GM21423 (cell line): ENCODE data around the gene RANBP3.
"Not testable (repeated sequence)": the region's sequence is repeated elsewhere in the genome, so short reads cannot be mapped to it uniquely, and the experiment has no call there.

ENCODE experiments used
- ATAC-seq: cut with Tn5 transposase; IDR thresholded peaks from one replicate; pipeline ENCODE4 v1.9.1; 2021; ENCODE audit warnings: mild to moderate bottlenecking, moderate library complexity; ENCODE audit not compliant: unreplicated experiment

The RANBP3 gene, protein sequence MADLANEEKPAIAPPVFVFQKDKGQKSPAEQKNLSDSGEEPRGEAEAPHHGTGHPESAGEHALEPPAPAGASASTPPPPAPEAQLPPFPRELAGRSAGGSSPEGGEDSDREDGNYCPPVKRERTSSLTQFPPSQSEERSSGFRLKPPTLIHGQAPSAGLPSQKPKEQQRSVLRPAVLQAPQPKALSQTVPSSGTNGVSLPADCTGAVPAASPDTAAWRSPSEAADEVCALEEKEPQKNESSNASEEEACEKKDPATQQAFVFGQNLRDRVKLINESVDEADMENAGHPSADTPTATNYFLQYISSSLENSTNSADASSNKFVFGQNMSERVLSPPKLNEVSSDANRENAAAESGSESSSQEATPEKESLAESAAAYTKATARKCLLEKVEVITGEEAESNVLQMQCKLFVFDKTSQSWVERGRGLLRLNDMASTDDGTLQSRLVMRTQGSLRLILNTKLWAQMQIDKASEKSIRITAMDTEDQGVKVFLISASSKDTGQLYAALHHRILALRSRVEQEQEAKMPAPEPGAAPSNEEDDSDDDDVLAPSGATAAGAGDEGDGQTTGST

DNA sequence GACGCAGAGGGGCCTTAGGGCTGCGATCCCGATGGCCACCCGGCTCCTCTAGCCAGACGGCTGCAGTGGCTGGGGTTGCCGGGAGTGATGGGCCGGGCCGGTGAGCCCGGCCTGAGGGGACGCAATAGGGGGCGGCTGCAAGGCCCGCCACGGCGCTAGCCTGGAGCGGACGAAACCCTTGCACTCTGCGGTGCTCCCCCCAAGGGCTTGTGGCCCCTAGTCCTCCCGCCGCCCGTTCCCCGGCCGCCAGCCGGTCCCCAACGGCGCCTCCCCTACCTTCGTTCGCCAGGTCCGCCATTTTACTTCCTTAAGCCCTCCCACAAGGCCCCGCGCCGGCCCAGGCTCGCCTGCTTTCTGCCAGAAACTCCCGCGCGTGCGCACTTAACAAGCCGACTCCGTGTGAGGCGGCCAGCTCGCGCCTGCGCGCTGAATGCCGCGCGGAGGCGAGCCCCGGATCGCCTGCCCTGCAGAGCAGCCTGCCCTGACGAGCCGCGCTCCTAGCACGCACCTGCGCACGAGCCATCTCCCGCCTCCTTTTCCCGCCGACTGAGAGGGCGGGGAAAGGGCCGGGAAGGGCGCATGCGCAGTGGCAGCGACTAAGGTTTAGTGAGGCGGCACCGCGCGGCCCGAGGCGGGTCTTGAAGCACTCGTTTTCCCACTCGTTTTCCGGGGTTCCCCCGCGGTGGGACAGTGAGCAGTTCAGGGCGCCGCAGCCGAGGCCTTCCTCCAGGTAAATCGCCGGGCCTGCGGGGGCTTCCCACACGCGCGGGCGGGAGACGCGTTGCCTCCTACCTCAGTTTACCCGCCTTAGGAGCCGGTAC, at the start of gene RANBP3:
Gene RANBP3, minus strand, starts transcription at position 356 of the 821 bp plus-strand sequence. Its CDS starts 58 bp downstream, at position 298.
- ATAC-seq, result peak; percentile 83

GRCh38 chr19:6026390-6027227, 48.7 kb upstream of the RANBP3 start:
- no peak for ATAC-seq

- ATAC-seq, result not testable (repeated sequence)
These were observed 46.8 kb upstream of the RANBP3 start for GRCh38 chr19:6024756-6025155.

DNA sequence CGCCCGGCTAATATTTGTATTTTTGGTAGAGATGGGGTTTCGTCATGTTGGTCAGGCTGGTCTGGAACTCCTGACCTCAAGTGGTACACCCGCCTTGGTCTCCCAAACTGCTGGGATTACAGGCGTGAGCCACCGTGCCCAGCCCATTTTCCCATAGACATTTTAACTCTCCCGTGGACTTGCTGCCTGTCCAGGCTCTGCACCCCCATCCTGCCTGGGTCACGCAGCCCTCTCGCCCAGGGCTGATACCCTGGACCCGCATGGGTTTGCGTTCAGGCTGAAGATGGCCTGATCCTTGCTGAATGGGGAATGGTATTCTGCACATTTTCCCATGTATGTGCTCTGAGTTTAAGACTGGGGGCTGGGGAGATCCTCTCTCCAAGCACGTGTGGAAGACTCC, 46.0 kb upstream of the RANBP3 start:
- ATAC-seq, result no peak

GRCh38 chr19:6023085-6023682, 45.2 kb upstream of the RANBP3 start:
- no peak for ATAC-seq

DNA sequence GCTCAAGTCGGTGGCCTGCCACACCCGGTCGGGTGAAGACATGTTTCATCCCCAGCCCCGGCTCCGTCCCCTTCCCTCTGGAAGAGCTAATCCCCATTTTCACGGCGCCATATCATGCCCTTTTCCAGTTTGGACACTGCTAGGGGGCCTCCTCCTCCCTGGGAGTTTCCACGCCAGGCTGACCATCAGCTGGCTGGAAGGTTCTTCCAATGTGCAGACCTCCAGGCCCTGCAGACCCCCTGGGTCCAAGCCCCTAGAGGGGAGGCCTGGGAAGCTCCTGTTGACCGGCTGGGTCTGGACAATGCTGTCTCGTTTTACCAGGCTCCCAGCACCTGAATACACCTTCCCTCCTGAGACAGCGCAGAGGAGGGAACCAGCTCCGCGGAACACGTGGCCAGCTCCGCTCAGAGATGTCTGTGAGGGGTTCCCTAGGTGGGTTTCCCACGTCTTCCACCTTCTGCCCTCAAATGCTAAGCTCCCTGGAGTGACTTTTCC, 44.7 kb upstream of the RANBP3 start:
- no peak for ATAC-seq

DNA sequence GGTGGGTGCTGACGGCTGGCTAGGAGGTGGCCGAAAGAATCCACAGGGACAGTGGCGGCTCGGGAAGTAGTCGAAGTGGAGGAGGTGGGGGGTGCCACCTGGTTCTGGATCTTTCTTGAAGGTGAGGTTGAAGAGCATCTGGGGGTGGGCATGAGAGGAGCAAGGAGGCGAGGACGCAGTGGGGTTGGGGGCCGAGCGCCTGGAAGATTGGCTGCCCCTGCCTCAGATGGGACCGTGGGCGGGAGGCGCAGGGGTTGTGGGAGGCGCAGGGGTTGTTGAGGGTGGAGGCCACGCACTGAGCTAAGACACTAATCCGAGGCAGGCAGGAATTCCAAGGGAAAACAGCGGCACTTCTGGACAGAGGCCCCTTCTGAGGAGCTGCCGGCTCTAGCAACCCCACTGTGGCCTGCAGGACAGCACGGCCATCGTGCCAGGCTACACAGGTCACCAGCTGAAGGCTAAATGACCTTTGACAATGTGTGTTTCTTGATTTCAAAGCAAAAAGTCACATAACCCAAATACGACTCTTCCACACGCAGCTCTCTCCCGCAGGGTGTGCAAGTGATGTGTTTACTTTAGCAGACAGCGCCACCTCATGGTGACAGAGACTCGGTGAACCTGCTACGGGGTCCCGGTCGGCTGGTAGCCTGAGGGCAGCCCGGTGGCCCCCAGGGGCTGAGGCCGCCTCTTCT, 44.1 kb upstream of the RANBP3 start:
- no peak for ATAC-seq

DNA sequence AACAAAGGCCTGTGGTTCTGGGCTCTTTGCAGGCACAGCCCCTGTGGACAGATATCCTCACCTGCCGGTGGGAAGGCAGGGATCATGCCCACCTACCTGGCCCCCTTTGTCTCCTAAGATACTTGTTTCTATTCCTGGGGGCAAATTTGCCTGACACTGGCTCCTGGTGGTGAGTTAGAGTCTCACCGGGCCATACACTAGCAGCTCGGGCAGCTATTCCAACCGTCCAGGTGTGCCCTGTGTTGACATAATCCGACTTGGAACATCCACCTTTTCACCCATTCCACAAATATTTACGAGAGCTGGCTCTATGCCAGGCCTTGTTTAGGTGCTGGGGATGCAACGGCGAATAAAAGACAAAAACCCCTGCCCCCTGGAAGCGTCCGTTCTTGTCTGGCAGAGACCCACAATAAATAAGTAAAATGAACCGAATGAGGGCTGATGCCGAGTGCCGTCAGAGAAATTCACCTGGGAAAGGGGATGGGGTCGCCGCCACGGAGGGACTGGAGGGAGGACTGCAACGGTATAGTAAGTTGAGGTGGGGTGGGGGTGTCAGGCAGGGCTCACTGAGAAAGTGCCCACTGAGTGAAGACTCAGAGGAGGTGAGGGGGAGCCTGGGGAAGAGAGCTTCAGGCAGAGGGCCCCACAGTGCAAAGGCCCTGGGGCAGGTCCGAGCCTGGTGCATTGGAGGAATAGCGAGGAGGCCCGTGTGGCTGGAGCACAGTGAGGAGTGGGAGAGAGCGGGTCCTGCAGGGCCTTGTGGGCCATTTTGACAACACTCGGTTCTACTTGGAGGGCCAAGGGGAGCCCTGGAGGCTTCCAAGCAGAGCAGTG, 43.2 kb upstream of the RANBP3 start:
- ATAC-seq, result no peak

GRCh38 chr19:6020166-6020882, 42.4 kb upstream of the RANBP3 start:
- no peak for ATAC-seq

DNA sequence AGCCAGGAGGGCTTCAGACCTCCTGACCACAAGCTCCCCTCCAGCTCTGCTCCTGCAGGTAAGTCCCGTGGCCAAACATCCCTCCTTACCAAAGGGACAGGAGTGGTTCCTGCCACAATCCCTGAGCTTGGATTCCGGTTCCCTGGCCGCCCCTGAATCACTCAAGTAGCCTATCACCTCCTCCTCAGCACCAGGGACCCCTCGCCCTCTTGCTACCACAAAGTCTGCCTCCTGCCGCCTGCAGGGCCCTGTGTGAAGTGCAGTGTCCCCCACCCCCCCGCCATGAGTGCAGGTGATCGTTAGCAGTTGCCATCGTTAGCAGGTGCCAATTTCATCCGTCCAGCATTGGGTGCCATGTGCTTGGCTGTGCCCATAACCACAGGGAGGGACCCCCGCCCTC, 40.8 kb upstream of the RANBP3 start:
- no peak for ATAC-seq

DNA sequence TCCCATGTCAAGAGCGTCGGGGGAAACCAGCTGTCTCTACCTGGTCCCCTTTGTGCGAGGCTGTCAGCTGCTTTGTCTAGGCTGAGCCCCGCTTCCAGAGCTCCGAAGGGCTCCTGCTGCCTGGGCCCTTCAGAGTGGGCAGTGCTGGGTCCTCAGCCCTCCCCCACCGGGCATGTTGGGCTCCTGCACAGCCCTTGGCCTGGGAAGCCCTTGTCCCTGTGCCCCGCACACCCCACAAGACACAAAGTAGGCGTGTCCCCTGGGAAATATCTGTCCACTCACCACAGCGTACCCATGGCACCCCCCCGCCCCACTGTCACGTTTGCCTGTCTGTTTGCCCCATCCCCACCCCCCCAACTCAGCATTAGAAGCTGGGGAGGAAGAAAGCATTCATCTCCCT, 39.6 kb upstream of the RANBP3 start:
- ATAC-seq, result no peak

DNA sequence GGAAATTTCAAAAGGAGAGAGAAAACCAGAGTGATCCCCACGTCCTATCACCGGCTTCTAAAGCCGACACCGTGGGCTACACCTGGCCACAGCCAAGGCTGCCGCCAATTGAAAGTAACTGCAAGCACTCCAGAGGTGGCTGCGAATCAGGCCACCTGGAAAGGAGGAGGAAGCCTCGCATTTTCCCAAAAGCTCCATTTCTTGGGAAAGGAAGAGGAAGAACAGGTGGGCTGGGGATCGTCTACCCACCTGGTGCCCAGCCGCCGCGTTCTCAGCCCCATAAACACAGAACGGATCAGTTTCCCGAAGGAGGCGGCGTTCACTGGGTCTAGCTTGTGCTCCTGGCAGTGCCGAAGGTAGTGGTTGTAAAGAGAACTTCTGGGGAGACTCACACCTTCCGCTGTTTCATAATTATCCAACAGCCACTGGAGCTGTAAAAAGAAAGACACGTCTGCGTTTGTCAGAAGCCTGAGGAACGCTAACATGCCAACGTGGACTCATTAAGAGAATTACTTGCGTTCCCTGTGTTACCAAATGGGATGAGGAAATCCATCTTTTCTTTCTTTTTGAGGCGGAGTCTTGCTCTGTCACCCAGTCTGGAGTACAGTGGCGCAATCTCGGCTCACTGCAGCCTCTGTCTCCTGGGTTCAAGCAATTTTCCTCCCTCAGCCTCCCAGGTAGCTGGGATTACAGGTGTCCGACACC, 38.1 kb upstream of the RANBP3 start:
- ATAC-seq, result no peak

DNA sequence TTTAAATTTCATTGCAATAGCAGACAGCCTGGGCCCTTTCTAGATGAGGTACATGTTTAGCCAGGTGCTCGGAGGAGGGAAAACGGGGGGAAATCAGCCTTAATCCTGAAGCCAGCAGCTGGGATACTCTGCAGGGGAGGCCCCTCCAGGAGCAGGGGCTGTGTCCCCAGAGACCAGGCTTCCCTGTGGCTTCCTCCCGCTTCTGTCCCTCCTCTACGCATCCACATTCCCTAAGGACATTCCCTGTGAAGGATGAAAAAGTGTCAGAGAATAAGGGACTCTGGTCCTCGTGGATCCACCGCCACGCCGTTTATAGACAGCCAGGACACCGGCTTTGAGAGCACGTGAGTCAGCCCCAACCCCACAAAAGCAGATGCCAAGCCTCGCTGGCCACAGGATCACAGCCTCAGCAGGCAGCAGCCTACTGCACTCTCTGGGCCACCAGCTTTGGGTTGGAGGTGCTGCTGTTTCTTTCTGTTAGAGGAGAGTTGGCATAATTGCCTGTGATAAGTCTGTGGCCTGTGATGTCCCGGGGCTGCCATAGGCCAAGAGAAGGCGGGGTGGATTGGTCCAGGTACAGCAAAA, 36.7 kb upstream of the RANBP3 start:
- ATAC-seq, result no peak

DNA sequence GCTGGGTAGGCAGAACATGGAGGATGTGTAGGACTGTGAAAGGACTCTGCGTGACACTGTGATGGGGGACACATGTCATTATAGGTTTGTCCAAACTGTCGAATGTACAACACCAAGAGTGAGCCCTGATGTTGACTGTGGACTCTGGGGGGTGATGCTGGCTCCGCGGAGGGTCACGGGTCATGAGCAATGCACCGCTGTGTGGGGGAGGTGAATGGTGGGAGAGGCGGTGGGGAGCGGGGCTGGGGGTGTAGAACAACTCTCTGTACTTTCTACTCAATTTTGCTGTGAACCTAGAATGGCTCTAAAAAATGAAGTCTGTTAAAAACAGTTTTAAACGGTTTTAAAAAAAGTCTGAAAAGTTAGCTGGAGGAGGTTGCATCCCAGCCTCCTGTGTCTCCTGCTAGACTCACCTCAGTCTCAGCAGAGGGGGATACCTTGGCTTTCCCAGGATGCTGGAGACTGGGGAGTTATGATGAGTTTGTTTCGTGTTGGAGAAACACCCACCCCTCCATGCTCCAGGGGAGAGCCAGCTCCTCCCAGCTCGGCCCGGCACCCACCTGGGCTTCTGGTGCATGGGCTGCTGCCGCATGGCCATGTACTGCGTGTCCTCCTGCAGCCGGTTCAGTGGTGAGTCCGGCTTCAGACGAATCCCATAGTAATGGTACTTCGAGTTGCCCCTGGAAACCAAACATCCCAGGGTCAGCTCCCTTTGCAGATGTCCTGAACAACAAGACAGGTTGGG, 34.7 kb upstream of the RANBP3 start:
- no peak for ATAC-seq

DNA sequence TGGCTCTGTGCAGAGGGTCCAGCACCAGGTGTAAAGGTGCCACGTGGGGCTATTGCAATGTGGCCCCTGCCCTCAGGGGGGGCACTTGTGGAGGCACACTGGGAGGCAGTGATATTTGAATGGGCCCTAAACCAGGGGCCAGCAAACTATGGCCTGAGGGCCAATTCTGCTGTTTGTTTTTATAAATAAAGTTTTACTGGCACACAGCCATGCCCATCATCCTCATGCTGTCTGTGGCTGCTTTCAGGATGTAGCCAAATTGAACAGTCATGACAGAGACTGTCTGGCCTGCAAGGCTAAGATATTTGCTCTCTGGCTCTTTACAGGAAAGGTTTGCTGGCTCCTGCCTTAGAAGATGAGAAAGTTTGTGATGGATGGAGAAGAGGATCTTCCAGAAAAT, 33.9 kb upstream of the RANBP3 start:
- no peak for ATAC-seq

GRCh38 chr19:6011206-6011605, 33.3 kb upstream of the RANBP3 start:
- ATAC-seq, result no peak
